Natural killer cell (primary cell): ENCODE data around the gene KIF3A. TPM values are rescaled to one million over a fixed set of nuclear protein-coding genes. Genes with fewer than 3 reads are reported as not detected.

ENCODE experiments used
- ATAC-seq, 3 donors: fragments of 150-1000 bp in 2 of 3; fragments of 200-7000 bp in 1 of 3; cut with Tn5 transposase; 1 replicate in 1 of 3; 2 replicates in 2 of 3; pipeline ENCODE4 v1.10.0; 2021; ENCODE audit warnings: mild to moderate bottlenecking in 2 of 3, moderate library complexity in 2 of 3
- DNase-seq, 2 donors: peaks; one replicate each; pipeline versions ENCODE4 v3.0.0 to v3.0.0-alpha.2; 2013 to 2021; ENCODE audit warnings: mixed read lengths in 1 of 2
- H3K27ac ChIP-seq: one replicate; pipeline ENCODE4 v1.5.1; 2013; ENCODE audit warnings: mild to moderate bottlenecking, low read length
- H3K27me3 ChIP-seq: one replicate; pipeline ENCODE4 v1.6.1; 2013; ENCODE audit warnings: low read length; ENCODE audit not compliant: control insufficient read depth, insufficient read depth
- H3K36me3 ChIP-seq: one replicate; pipeline ENCODE4 v1.6.1; 2013; ENCODE audit warnings: low read length; ENCODE audit not compliant: control insufficient read depth, insufficient read depth
- H3K4me1 ChIP-seq: one replicate; pipeline ENCODE4 v1.6.1; 2013; ENCODE audit warnings: low read length; ENCODE audit not compliant: control insufficient read depth, insufficient read depth
- H3K4me3 ChIP-seq: one replicate; pipeline ENCODE4 v1.5.1; 2013; ENCODE audit warnings: low read length
- H3K9me3 ChIP-seq: one replicate; pipeline ENCODE4 v1.6.1; 2013; ENCODE audit warnings: low read length; ENCODE audit not compliant: control insufficient read depth, insufficient read depth
- H3K27ac Mint-ChIP-seq, 2 donors: one replicate each; pipeline ENCODE4 v1.8.0; 2022; ENCODE audit warnings: mild to moderate bottlenecking in 2 of 2, mixed read lengths in 2 of 2, moderate library complexity in 1 of 2
- H3K27me3 Mint-ChIP-seq, 2 donors: one replicate each; pipeline ENCODE4 v1.8.0; 2022; ENCODE audit warnings: low read depth in 2 of 2, mixed read lengths in 2 of 2
- H3K36me3 Mint-ChIP-seq: one replicate; pipeline ENCODE4 v1.8.0; 2022; ENCODE audit warnings: mixed read lengths
- H3K4me1 Mint-ChIP-seq, 2 donors: one replicate each; pipeline ENCODE4 v1.8.0; 2022; ENCODE audit warnings: mixed read lengths in 2 of 2
- H3K4me3 Mint-ChIP-seq: one replicate; pipeline ENCODE4 v1.8.0; 2022; ENCODE audit warnings: mild to moderate bottlenecking, moderate library complexity, mixed read lengths
- H3K9me3 Mint-ChIP-seq, 2 donors: one replicate each; pipeline ENCODE4 v1.8.0; 2022; ENCODE audit warnings: mixed read lengths in 2 of 2
- CTCF ChIP-seq: fragments of 200-600 bp; IDR thresholded peaks from one replicate; pipeline ENCODE4 v1.8.0; 2022; ENCODE audit warnings: antibody characterized with exemption
- WGBS: methylation state at CpG from one replicate; pipeline ENCODE4 v1.1.7; 2013; ENCODE audit warnings: missing lambda C conversion rate; ENCODE audit not compliant: insufficient coverage; 5-methylcytosine and 5-hydroxymethylcytosine counted together
- intact Hi-C: fragments of 100-400 bp; cut with micrococcal nuclease; formaldehyde crosslinking; loops from one replicate; pipeline ENCODE4 v1.14.2; 2022
- total RNA-seq, 4 donors: library from RNA; stranded (reverse); fragments of 120-200 nt in 1 of 4; gene quantifications; one replicate each; pipeline versions ENCODE4 v1.2.3 to v1.2.4, GENCODE V29; 2013 to 2022

KIF3A gene
- total RNA-seq, 3 donors from 2014 or later (not counting 1 experiment from before 2014, with no cell fraction given), result 13.6 to 19.2 (median 18.6) TPM

GRCh38 chr5:132646583-132647266 lies 90.6 kb downstream of the KIF3A start:
- Mint-ChIP-seq H3K36me3 (peaks cover 12% of the 10 kb centered on the region), H3K4me3 (no peak overlapping the region), H3K9me3 (peaks cover 8% of the 10 kb centered on the region in 2 donors), H3K27ac (no peak overlapping the region), H3K27me3 (peaks cover 3 to 11% of the 10 kb centered on the region in 2 donors), H3K4me1 (no peaks in the 10 kb centered on the region)
- H3K9me3 ChIP-seq, result no peaks in the 10 kb centered on the region
- intact Hi-C loops, result no loop called here
- H3K4me3 ChIP-seq, result no peak overlapping the region
- H3K27ac ChIP-seq, result no peak overlapping the region
- WGBS, result over 99% methylated on average over 8 of the region's 11 CpGs
- peaks cover 12% of the 10 kb centered on the region for H3K36me3 ChIP-seq
- H3K27me3 ChIP-seq, result no peaks in the 10 kb centered on the region
- ATAC-seq (no peak), DNase-seq (no peak)
- no peaks in the 10 kb centered on the region for H3K4me1 ChIP-seq
- TF ChIP-seq CTCF, result no peak

DNA sequence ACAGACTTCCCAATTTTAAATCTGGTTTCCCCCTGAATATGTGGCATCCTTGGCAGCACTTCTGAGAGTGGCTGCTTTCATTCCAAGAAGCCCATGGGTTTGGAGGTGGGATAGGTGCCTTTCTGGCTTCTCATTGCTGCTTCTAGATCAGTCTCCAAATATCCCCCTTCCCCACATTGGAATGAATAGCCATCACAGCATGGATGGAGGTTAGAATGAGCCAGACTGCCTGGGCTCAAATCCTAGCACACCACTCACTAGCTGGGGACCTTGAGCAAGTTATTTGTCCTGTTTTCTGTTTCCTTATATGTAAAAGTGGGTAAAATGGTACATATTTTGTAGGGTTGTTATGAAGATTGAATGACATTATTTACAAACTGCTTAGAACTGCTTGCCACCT lies 93.2 kb downstream of the KIF3A start:
- H3K9me3 Mint-ChIP-seq, result peaks cover 8% of the 10 kb centered on the region in 2 donors
- Histone ChIP-seq H3K27me3 (no peaks in the 10 kb centered on the region), H3K27ac (no peak overlapping the region), H3K36me3 (peaks cover 31% of the 10 kb centered on the region), H3K4me1 (no peaks in the 10 kb centered on the region), H3K4me3 (no peak overlapping the region), H3K9me3 (no peaks in the 10 kb centered on the region)
- DNase-seq (no peak), ATAC-seq (no peak)
- peaks cover 12% of the 10 kb centered on the region for H3K36me3 Mint-ChIP-seq
- no peaks in the 10 kb centered on the region for H3K4me1 Mint-ChIP-seq
- H3K27ac Mint-ChIP-seq, result no peak overlapping the region
- peaks cover 0 to 11% of the 10 kb centered on the region in 2 donors for H3K27me3 Mint-ChIP-seq
- no peak for TF ChIP-seq CTCF
- H3K4me3 Mint-ChIP-seq, result no peak overlapping the region
- intact Hi-C loops, result no loop called here

Other genes with a start within 250 kb of the KIF3A start
- 1,000 to 10,000 TPM; 1,190 to 1,513 (median 1,282) TPM for gene IRF1, start 246.8 kb downstream of the KIF3A start, total RNA-seq
- gene IL5, start 194.0 kb downstream of the KIF3A start, total RNA-seq, result not detected
- gene RAD50, start 180.6 kb downstream of the KIF3A start, total RNA-seq, result 10 to 100 TPM; 21.0 to 31.2 (median 27.5) TPM
- 1 to 10 TPM in 1 of 3 donors, under 1 TPM in 1, not detected in 1; 0.80 to 1.4 TPM for gene IL13, start 79.4 kb downstream of the KIF3A start, total RNA-seq
- 1 to 10 TPM in 1 of 3 donors, not detected in 2; 8.1 TPM for gene IL4, start 63.6 kb downstream of the KIF3A start, total RNA-seq
- 1 to 10 TPM in 1 of 3 donors, under 1 TPM in 1, not detected in 1; 0.23 to 1.5 TPM for gene CCNI2, start 9.9 kb upstream of the KIF3A start, total RNA-seq
- 10 to 100 TPM in 1 of 3 donors, 1 to 10 TPM in 2; 5.2 to 17.0 (median 9.4) TPM for gene SEPTIN8, start 39.7 kb upstream of the KIF3A start, total RNA-seq
- not detected for gene SOWAHA, start 75.8 kb upstream of the KIF3A start, total RNA-seq
- 1 to 10 TPM in 1 of 3 donors, under 1 TPM in 2; 0.82 to 3.5 (median 0.85) TPM for gene SHROOM1, start 93.1 kb upstream of the KIF3A start, total RNA-seq
- under 1 TPM; 0.53 to 0.78 (median 0.57) TPM for gene GDF9, start 128.9 kb upstream of the KIF3A start, total RNA-seq
- 100 to 1,000 TPM; 114 to 116 (median 115) TPM for gene UQCRQ, start 129.1 kb upstream of the KIF3A start, total RNA-seq
- gene LEAP2, start 136.1 kb upstream of the KIF3A start, total RNA-seq, result 1 to 10 TPM in 2 of 3 donors, under 1 TPM in 1; 0.70 to 1.3 (median 1.2) TPM
- 10 to 100 TPM; 87.5 to 98.1 (median 90.8) TPM for gene AFF4, start 226.1 kb upstream of the KIF3A start, total RNA-seq